HG03460 (cell line): ENCODE measurements around the gene NPLOC4.

ENCODE experiments used
- ATAC-seq: cut with Tn5 transposase; IDR thresholded peaks from one replicate; pipeline ENCODE4 v1.9.1; 2021; ENCODE audit not compliant: unreplicated experiment

The NPLOC4 gene

DNA sequence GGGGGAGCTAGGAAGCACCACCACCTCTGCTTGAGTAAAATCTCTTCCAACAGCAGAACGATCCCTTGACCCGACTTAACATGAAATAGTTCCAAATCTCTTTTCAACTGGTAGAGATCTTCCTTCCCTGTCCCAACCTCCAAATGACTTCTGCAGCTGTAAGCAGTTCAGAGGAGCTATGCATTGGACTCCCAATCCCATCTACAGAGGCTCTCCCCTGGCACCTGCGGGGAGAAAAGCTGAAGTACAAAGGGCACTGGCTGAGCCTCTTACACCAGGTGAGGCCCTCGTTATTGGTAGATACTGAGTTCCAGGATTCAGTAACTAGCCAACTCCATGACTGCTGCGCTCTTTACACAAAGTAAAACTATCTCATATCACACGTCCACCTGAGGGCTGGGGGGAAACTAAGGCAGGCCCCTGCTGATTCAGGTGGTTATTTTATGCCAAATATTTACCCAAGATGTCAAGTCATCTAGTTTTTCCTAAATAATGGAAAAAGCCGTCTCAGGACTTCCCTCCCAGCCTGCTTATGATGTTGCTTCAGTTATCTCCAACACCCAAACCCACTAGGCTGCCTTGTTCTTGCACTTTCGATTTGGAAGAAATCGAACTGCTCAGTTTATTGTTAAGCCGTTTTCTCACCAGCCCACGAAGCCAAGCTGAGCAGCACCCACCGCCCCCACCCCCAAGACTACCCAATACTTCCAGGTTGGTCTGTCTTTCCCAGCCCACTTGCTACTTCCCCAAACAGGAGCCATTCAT lies 127.5 kb downstream of the NPLOC4 start:
- ATAC-seq, result no peak

DNA sequence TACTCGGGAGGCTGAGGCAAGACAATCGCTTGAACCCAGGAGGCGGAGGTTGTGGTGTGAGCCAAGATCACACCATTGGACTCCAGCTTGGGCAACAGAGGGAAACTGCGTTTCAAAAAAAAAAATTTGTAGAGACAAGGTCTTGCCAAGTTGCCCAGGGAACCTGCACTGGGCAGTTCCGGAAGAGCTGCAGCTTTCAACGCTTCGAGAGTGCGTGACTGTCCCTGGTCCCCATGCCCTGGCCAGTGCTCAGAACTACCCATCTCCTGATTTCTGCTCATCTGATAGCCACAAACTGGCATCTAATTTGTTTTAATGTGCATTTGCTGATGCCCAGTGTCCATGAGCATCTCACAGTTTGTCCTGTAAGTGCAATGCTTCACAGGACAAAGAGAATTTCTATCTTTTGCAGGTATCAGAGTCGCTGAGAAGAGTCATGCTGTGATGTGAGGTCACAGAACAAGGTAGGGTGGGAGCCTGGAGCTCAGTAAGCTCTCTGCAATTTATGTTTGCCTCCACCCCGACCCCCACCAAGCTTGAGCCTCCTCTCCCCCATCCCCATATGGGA lies 128.2 kb downstream of the NPLOC4 start:
- ATAC-seq, result no peak
